Chondrocyte (in vitro differentiated cells): Measurements from ENCODE around the gene OSBPL2. TPM values are rescaled to one million over a fixed set of nuclear protein-coding genes. Genes with fewer than 3 reads are reported as not detected.

ENCODE experiments used
- DNase-seq: peaks from one replicate; pipeline ENCODE4 v3.0.0; 2021; ENCODE audit warnings: mixed read lengths, low spot score
- H3K27ac Mint-ChIP-seq: one replicate; pipeline ENCODE4 v1.8.0; 2021; ENCODE audit warnings: mild to moderate bottlenecking, moderate library complexity, mixed read lengths; ENCODE audit not compliant: unreplicated experiment
- H3K27me3 Mint-ChIP-seq: 2 replicates; pipeline ENCODE4 v1.8.0; 2021; ENCODE audit warnings: low read depth, mixed read lengths
- H3K36me3 Mint-ChIP-seq: 2 replicates; pipeline ENCODE4 v1.8.0; 2021; ENCODE audit warnings: low read depth, mixed read lengths
- H3K4me1 Mint-ChIP-seq: 2 replicates; pipeline ENCODE4 v1.8.0; 2021; ENCODE audit warnings: low read depth, mild to moderate bottlenecking, mixed read lengths
- H3K4me3 Mint-ChIP-seq: one replicate; pipeline ENCODE4 v1.8.0; 2021; ENCODE audit warnings: mild to moderate bottlenecking, moderate library complexity, mixed read lengths; ENCODE audit not compliant: unreplicated experiment
- H3K9me3 Mint-ChIP-seq: 2 replicates; pipeline ENCODE4 v1.8.0; 2021; ENCODE audit warnings: low read depth, mixed read lengths
- total RNA-seq: library from RNA; stranded (reverse); gene quantifications from 3 replicates; pipeline ENCODE4 v1.2.1, GENCODE V29; 2021
- TF ChIP-seq, protein P1 (sequence below): fragments of 200-600 bp; sonication (generic); IDR thresholded peaks from 2 replicates; pipeline ENCODE4 v1.5.0; 2021; ENCODE audit warnings: antibody characterized with exemption, mild to moderate bottlenecking, moderate library complexity

OSBPL2 gene
- total RNA-seq, 1 donor from 2014 or later, result 48.3 TPM

DNA sequence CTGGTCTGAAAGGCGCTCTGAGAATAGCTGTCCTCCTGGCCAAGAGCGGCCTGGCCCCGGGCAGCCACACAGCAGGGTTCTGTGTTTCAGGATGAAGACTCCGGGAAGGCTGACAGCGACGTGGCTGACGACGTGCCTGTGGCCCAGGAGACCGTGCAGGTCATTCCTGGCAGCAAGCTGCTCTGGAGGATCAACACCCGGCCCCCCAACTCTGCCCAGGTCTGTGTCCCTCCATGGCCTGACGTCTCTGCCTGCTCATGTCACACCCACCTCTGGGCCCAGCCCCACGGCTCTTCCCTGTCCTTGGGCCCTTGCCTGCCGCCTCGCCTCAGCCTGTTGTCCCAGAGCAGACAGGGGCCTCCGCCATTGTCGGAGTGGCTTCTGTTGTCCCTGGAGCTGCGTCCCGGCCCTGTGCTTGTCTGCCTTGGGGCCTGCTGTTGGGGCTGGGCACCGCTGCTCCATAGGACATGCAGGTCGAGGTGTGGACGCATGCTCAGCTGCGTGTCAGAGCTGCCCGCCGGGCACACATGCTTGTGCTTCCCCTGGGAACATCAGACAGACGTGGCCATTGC, 48.3 kb downstream of the OSBPL2 start:
- Mint-ChIP-seq H3K36me3 (peaks cover 23% of the 10 kb centered on the region), H3K9me3 (no peaks in the 10 kb centered on the region), H3K4me1 (no peaks in the 10 kb centered on the region), H3K27me3 (no peaks in the 10 kb centered on the region), H3K4me3 (no peak overlapping the region), H3K27ac (no peak overlapping the region)
- no peak for DNase-seq
- TF ChIP-seq, protein P1, sequence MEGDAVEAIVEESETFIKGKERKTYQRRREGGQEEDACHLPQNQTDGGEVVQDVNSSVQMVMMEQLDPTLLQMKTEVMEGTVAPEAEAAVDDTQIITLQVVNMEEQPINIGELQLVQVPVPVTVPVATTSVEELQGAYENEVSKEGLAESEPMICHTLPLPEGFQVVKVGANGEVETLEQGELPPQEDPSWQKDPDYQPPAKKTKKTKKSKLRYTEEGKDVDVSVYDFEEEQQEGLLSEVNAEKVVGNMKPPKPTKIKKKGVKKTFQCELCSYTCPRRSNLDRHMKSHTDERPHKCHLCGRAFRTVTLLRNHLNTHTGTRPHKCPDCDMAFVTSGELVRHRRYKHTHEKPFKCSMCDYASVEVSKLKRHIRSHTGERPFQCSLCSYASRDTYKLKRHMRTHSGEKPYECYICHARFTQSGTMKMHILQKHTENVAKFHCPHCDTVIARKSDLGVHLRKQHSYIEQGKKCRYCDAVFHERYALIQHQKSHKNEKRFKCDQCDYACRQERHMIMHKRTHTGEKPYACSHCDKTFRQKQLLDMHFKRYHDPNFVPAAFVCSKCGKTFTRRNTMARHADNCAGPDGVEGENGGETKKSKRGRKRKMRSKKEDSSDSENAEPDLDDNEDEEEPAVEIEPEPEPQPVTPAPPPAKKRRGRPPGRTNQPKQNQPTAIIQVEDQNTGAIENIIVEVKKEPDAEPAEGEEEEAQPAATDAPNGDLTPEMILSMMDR, result no peak

DNA sequence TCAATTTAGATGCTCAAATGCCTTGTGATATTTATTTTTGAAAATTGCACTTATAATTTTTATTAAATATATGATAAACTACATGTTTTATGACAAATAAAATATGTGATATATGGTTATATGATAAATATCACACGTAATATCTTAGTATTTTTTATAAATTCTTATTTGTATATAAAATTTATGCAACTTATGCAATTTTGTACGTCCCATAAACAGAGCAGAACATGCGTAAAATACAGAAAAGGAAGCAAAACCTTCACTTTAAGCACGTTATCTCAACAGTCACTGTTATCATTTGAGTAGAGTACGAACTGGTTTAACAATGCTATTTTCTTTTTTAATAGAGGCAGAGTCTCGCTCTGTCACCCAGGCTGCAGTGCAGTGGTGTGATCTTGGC, 48.8 kb downstream of the OSBPL2 start:
- H3K36me3 Mint-ChIP-seq, result peaks cover 19% of the 10 kb centered on the region
- H3K9me3 Mint-ChIP-seq, result no peaks in the 10 kb centered on the region
- H3K27ac Mint-ChIP-seq, result no peak overlapping the region
- H3K4me1 Mint-ChIP-seq, result no peaks in the 10 kb centered on the region
- DNase-seq, result no peak
- H3K27me3 Mint-ChIP-seq, result no peaks in the 10 kb centered on the region
- H3K4me3 Mint-ChIP-seq, result no peak overlapping the region
- TF ChIP-seq, protein P1, result no peak

DNA sequence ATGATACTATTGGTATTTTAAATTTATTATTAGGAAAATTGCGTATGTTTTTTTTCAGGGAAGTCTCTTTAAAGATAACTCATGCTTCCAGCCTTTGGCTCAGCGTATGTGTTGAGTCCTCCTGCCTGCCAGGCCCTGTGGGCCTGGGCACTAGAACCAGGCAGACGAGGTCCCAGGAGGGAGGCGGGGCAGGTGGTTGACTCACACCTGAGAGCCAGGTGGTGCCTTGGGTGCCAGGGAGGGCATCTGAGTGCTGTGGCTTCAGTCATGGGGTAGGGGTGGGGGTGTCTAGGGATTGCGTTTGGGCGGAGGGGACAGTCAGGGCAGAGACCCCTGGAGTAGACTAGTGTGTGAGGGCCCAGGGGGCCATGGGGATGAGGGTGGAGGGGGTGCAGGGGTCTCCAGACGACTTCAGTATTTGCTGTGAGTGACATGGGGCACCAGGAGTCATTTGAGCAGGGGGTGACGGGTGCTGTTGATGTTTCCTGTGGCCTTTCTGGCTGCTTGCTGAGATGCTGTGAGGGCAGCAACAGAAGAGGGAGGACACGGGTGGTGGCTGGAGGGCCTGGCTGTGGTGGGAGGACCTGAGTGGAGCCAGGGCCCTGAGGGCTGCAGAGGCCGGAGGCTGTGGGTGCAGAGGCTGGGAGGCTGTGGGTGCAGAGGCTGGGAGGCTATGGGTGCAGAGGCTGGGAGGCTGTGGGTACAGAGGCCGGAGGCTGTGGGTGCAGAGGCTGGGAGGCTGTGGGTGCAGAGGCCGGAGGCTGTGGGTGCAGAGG, 49.6 kb downstream of the OSBPL2 start:
- no peaks in the 10 kb centered on the region for H3K4me1 Mint-ChIP-seq
- H3K27me3 Mint-ChIP-seq, result no peaks in the 10 kb centered on the region
- peaks cover 21% of the 10 kb centered on the region for H3K36me3 Mint-ChIP-seq
- no peak overlapping the region for H3K27ac Mint-ChIP-seq
- no peak overlapping the region for H3K4me3 Mint-ChIP-seq
- TF ChIP-seq, protein P1, result no peak
- H3K9me3 Mint-ChIP-seq, result no peaks in the 10 kb centered on the region
- DNase-seq, result no peak

DNA sequence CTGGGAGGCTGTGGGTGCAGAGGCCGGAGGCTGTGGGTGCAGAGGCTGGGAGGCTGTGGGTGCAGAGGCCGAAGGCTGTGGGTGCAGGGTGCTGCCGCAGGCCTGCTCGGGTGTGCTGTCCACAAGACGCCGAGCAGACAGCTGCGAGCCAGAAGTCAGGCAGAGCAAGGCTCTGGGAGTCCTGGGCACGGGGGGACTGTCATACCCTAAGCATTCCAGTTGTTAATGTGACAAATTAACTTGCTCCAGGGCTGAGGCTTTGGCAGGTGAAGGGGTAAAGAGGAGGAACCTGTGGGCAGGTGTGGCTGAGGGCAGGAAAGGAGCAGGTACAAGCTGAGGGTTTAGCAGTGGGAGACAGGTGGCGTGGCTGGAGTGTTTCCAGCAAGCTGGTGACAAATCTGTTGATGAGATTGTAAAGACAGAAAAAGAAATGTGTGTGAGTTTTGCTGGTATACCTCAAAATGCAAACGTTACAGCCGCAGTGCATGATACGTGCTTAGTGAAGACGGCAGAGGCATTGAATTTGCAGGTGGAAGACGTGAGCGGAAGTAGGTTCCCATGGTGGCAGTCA, 50.3 kb downstream of the OSBPL2 start:
- Mint-ChIP-seq H3K27me3 (no peaks in the 10 kb centered on the region), H3K9me3 (no peaks in the 10 kb centered on the region), H3K27ac (no peak overlapping the region), H3K36me3 (peaks cover 17% of the 10 kb centered on the region), H3K4me1 (no peaks in the 10 kb centered on the region), H3K4me3 (no peak overlapping the region)
- DNase-seq, result no peak
- TF ChIP-seq, protein P1, result no peak

DNA sequence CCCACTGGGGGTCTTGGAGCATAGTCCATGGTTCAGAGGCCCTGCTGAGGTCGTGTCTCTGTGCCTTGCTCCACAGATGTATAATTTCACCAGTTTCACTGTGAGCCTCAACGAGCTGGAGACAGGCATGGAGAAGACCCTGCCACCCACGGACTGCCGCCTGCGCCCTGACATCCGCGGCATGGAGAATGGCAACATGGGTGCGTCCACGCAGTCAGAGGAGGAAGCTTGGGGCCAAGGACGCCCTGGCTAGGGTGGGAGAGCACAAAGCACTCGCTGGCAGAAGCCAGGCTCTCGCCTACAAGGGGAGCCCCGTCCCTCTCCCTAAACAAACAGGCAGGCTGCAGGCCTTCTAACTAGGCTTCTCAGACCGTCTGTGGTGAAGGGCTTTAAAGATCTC, 50.8 kb downstream of the OSBPL2 start:
- DNase-seq, result no peak
- TF ChIP-seq, protein P1, result no peak
- no peaks in the 10 kb centered on the region for H3K4me1 Mint-ChIP-seq
- no peaks in the 10 kb centered on the region for H3K27me3 Mint-ChIP-seq
- no peak overlapping the region for H3K4me3 Mint-ChIP-seq
- H3K27ac Mint-ChIP-seq, result no peak overlapping the region
- H3K36me3 Mint-ChIP-seq, result peaks cover 17% of the 10 kb centered on the region
- no peaks in the 10 kb centered on the region for H3K9me3 Mint-ChIP-seq
